AG10803 (cell line): Measurements from ENCODE around the gene KLF16.

Experiments used
- DNase-seq: peaks from one replicate; pipeline ENCODE4 v3.0.0; 2010; ENCODE audit warnings: low read depth
- H3K4me3 ChIP-seq: 2 replicates; pipeline ENCODE4 v1.5.1; 2011; ENCODE audit warnings: mild to moderate bottlenecking, low read length, control low read depth
- TF ChIP-seq, protein P1 (sequence below): conservative IDR thresholded peaks from 2 replicates; pipeline ENCODE4 v1.5.1; 2011; ENCODE audit warnings: mild to moderate bottlenecking, low read length, control low read depth, inconsistent platforms

The KLF16 gene

DNA sequence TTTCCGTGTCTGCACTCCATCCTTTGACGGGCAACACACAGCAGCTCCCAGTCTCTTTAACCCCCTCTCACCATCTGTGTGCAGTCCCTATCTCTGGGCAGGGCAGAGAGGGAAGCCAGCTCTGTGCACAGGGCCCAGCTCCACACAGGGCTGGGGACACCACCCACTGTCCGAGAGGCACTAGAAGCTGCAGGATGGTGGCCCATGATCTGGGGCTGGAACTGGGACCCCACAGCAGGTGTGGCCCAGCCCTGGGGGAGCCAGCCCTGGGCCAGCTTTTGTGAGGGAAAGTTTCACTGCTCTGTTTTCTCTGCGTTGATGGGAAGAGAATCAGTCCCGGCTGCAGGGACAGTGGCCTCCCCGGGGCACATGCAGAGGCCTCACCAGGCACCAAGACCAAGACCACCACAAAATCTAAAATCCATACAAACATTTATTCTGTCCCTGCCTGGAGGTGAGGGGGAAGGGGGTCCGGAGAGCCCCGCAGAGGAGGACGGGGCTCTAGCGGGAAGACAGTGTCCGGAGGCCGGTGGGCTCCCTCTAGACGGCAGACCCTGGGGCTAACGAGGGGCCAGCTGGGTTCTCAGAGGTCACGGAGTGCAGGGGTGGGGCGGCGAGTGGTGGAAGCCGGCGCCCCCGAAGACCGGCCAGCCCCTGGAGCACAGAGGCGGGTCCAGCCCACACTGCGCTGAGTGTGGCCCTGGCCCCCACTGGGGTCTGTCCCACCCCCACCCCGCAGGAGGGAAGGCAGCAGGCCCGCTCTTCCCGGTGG lies 48.4 kb downstream of the KLF16 start:
- TF ChIP-seq, protein P1, sequence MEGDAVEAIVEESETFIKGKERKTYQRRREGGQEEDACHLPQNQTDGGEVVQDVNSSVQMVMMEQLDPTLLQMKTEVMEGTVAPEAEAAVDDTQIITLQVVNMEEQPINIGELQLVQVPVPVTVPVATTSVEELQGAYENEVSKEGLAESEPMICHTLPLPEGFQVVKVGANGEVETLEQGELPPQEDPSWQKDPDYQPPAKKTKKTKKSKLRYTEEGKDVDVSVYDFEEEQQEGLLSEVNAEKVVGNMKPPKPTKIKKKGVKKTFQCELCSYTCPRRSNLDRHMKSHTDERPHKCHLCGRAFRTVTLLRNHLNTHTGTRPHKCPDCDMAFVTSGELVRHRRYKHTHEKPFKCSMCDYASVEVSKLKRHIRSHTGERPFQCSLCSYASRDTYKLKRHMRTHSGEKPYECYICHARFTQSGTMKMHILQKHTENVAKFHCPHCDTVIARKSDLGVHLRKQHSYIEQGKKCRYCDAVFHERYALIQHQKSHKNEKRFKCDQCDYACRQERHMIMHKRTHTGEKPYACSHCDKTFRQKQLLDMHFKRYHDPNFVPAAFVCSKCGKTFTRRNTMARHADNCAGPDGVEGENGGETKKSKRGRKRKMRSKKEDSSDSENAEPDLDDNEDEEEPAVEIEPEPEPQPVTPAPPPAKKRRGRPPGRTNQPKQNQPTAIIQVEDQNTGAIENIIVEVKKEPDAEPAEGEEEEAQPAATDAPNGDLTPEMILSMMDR, result no peak
- no peak overlapping the region for H3K4me3 ChIP-seq
- no peak for DNase-seq

DNA sequence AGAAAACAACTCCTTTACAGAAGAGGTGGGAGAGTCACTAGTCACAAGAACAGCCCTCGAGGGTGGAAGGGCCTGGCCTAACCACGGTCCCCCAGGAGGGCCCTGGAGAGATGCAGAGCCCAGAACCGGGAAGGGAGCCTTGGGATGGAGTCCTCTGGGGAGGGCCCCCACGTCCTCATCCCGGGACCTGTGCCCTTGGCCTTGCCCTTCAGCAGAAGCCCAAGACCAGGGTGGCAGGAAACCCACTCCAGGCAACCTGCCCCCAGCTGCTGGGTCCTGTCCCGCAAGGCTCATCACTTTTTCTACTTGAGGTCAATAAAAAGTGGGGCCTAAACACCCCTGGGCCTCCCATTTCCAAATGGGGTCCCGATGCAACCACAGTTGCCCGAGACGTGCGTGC lies 49.0 kb downstream of the KLF16 start:
- no peak overlapping the region for H3K4me3 ChIP-seq
- TF ChIP-seq, protein P1, result no peak
- no peak for DNase-seq

DNA sequence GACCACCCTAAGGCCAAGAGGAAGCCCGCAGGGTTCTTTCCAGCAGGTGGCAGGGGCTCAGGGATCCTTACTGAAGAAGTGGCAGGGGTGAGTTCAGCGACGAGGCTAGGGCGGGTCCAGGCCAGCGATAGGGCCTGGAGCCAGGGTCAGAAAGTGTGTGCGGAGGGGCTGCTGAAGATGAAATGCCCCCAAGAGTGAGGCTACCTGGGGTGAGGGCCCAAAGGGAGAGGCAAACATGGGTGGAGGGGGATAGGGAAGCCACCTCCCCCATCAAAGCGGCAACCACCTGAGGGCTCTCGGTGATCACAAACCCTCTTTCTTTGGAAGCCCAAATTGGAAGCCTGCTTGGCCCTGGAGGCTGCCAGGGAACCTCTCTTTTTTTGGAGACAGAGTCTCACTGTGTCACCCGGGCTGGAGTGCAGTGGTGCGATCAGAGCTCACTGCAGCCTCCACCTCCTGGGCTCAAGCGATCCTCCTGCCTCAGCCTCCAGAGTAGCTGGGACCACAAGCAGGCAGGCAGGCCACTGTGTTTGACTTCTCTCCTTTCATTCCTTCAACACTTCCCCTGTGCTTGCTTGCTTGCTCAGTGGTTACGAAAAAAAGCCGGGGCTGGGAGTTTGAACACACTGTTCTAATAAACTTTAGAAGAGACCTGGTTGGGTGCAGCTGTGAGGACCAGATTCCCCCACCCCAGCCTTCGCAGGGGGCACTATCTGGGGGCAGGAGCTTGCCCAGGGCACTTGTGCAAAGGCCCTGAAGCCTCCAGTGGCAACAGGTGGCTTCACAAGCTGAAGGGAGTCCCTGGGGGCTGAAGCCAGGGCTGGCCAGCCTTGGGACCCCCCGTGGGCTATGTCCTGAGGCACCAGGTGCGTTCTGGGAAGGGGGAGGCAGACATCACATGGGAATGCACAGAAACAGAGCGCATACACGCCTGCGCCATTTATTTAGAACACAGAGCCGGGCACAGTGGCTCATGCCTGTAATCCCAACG lies 49.9 kb downstream of the KLF16 start:
- TF ChIP-seq, protein P1, result no peak
- DNase-seq, result no peak
- H3K4me3 ChIP-seq, result peak overlapping the region; percentile 72

DNA sequence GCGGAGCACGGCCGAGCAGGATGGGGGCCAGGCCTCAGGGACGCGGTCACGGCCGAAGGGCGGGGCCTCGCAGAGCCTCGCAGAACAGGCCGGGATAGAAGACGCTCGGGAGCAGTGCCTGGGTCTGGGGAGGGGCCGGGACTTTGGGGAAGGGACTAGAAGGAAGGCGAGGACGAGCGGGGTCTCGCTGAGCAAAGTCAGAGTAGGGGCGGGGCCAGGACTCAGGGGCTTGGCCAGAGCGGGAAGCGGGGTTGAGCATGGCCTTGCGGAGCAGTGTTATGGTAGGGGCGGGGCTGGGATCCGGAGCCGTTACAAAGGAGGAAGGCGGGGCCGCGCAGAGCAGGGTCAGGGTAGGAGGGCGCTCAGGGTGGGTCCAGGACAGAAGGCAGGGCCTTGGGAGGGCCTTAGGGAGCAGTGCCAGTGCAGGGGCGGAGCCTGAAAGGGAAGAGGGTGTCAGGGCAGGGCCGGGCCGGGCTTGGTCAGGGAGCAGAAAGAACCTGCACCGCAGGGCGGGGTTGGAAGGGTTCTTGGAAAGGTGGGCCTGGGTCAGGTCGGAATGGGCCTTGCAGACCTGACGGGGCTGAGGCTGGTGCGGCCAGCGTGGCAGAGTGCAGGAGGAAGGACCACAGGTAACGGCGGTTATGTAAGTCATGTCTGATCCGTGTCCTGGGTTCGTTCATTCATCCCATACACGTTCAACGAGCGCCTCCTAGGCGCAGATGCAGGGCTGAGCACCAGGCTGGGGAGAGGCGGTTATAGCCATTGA lies 50.8 kb downstream of the KLF16 start:
- TF ChIP-seq, protein P1, result peak; percentile 58
- peak overlapping the region; percentile 72 for H3K4me3 ChIP-seq
- peak; percentile 89 for DNase-seq

DNA sequence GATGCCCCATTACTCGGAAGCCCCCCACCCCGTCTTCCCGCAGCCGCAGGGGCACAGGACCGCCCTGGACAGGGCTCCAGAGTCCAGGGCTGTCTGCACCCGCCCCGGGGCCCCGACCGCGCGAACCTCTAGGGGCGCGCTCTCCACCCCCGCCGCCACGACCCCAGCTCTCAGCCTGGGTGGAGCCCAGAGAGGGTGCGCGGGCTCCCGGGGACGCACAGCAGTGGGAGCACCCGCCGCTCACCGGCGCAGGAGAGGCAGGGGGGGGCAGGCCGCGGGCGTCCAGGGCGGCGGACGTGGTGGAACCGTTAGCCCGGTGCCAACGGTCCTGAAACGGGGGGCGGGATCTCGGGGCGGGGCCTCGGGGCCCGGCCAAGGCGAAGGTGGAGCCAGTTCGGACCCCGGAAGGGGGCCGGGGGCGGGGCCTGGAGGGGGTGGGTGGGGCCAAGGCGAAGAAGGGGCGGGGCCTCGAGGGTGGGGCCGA lies 51.4 kb downstream of the KLF16 start, which contains the start of gene ATP8B3:
Gene ATP8B3, minus strand, starts transcription at position 335 of the 484 bp plus-strand sequence. CDS start 540 bp downstream, outside the sequence.
- no peak for DNase-seq
- TF ChIP-seq, protein P1, result no peak; the same call in 1 of the 2 replicates
- H3K4me3 ChIP-seq, result peak within 1 kb of the TSS; percentile 72

DNA sequence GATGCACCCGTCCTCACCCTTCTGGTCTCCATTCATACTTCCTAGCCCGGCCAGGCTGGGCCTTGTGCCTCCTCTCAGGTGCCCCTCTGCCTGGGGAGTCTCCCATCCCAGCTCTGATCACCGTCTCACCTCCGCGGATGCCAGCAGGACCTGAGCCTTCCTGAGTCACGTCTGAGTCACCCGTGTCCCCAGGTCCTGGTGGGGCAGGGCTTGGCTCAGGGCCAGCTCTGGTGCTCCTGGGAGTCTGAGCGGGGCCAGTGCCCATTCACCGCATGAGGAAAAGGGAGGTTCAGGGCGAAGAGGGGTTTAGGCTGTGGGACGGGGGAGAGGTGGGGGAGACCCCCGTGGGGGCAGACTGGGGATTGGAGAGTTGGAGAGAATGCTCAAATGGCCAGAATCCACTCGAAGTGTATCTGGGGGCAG lies 51.9 kb downstream of the KLF16 start:
- H3K4me3 ChIP-seq, result peak overlapping the region; percentile 58
- TF ChIP-seq, protein P1, result no peak
- peak; percentile 41 for DNase-seq
